IPS DF 19.7 (cell line): ENCODE results near the gene TUBA4B.

Experiments
- DNase-seq: peaks from one replicate; pipeline ENCODE4 v3.0.0-alpha.2; 2013; ENCODE audit warnings: low read depth, low spot score

Gene TUBA4B

GRCh38 chr2:219314804-219315468 is 61.9 kb downstream of the TUBA4B start:
- DNase-seq, result no peak
